Prostate gland (tissue), 2 donors: ENCODE measurements around the gene CKMT2. TPM values are rescaled to one million over a fixed set of nuclear protein-coding genes. Genes with fewer than 3 reads are reported as not detected.
"Not testable (repeated sequence)": the region's sequence is repeated elsewhere in the genome, so short reads cannot be mapped to it uniquely, and the experiment has no call there.

Experiments used
- DNase-seq: peaks from one replicate; pipeline ENCODE4 v3.0.0-alpha.2; 2019; ENCODE audit warnings: low spot score
- H3K27ac ChIP-seq, 2 donors: fragments of 200-600 bp; sonication (generic); 2 replicates each; pipeline ENCODE4 v1.5.1; 2017 to 2019
- H3K27me3 ChIP-seq: fragments of 200-600 bp; sonication (generic); replicated peaks from 2 replicates; pipeline ENCODE4 v1.5.1; 2019; ENCODE audit not compliant: insufficient read depth
- H3K36me3 ChIP-seq, 2 donors: fragments of 200-600 bp; sonication (generic); 1 replicate in 1 of 2; 2 replicates in 1 of 2; pipeline versions ENCODE4 v1.5.1 to v1.8.1; 2017 to 2019
- H3K4me1 ChIP-seq: fragments of 200-600 bp; sonication (generic); replicated peaks from 2 replicates; pipeline ENCODE4 v1.5.1; 2019
- H3K4me3 ChIP-seq, 2 donors: fragments of 200-600 bp; sonication (generic); 2 replicates each; pipeline ENCODE4 v1.5.1; 2017 to 2019
- H3K9me3 ChIP-seq: fragments of 200-600 bp; sonication (generic); 2 replicates; pipeline ENCODE4 v1.5.1; 2017
- POLR2A ChIP-seq: fragments of 450-650 bp; IDR thresholded peaks from one replicate; pipeline ENCODE4 v1.6.1; 2016; ENCODE audit warnings: antibody characterized with exemption, mild to moderate bottlenecking
- POLR2AphosphoS5 ChIP-seq: sonication (generic); formaldehyde crosslinking; IDR thresholded peaks from one replicate; pipeline ENCODE4 v1.6.1; 2017; ENCODE audit warnings: antibody characterized with exemption
- WGBS: methylation state at CpG from one replicate; pipeline ENCODE4 v1.1.5; 2018; 5-methylcytosine and 5-hydroxymethylcytosine counted together
- intact Hi-C: fragments of 100-400 bp; cut with DNase I; formaldehyde crosslinking; loops from one replicate; pipeline ENCODE4 v1.14.2; 2022
- total RNA-seq, 2 donors: library from RNA; depleted of rRNA; stranded (reverse); fragments of >200 nt; gene quantifications; one replicate each; pipeline ENCODE4 v1.1.0, GENCODE V29; 2016
- TF ChIP-seq, protein P1 (sequence below), 4 experiments: fragments of 200-600 bp in 2 of 4; fragments of 450-650 bp in 2 of 4; sonication (generic) in 2 of 4; IDR thresholded peaks; 1 replicate in 3 of 4; 2 replicates in 1 of 4; pipeline ENCODE4 v1.5.1; 2016 to 2019; ENCODE audit warnings: antibody characterized with exemption in 4 of 4, mild to moderate bottlenecking in 2 of 4, moderate library complexity in 2 of 4

Gene CKMT2
- total RNA-seq, 2 donors from 2014 or later: 9.8 to 25.4 TPM

- WGBS: 97% methylated on average over 21 of the region's 21 CpGs
- H3K9me3 ChIP-seq: no peaks in the 10 kb centered on the region
- no peak overlapping the region for H3K27ac ChIP-seq
- H3K4me1 ChIP-seq: no peaks in the 10 kb centered on the region
- H3K27me3 ChIP-seq: no peaks in the 10 kb centered on the region
- DNase-seq: no peak
- no peak overlapping the region for H3K4me3 ChIP-seq
- H3K36me3 ChIP-seq: no peaks in the 10 kb centered on the region
- TF ChIP-seq POLR2AphosphoS5 (no peak), POLR2A (no peak)
- TF ChIP-seq, protein P1, sequence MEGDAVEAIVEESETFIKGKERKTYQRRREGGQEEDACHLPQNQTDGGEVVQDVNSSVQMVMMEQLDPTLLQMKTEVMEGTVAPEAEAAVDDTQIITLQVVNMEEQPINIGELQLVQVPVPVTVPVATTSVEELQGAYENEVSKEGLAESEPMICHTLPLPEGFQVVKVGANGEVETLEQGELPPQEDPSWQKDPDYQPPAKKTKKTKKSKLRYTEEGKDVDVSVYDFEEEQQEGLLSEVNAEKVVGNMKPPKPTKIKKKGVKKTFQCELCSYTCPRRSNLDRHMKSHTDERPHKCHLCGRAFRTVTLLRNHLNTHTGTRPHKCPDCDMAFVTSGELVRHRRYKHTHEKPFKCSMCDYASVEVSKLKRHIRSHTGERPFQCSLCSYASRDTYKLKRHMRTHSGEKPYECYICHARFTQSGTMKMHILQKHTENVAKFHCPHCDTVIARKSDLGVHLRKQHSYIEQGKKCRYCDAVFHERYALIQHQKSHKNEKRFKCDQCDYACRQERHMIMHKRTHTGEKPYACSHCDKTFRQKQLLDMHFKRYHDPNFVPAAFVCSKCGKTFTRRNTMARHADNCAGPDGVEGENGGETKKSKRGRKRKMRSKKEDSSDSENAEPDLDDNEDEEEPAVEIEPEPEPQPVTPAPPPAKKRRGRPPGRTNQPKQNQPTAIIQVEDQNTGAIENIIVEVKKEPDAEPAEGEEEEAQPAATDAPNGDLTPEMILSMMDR (IDR thresholded peaks at IDR 0.05): no peak
- intact Hi-C loops: no loop called here
Measured at GRCh38 chr5:81254886-81255559, 21.9 kb downstream of the CKMT2 start.

- no peak overlapping the region for H3K4me3 ChIP-seq
- intact Hi-C loops: no loop called here
- H3K9me3 ChIP-seq: no peaks in the 10 kb centered on the region
- no peak overlapping the region for H3K27ac ChIP-seq
- TF ChIP-seq POLR2AphosphoS5 (no peak), POLR2A (no peak)
- TF ChIP-seq, protein P1 (IDR thresholded peaks at IDR 0.05): no peak
- 93% methylated on average over 1 of the region's 1 CpG for WGBS
- no peaks in the 10 kb centered on the region for H3K27me3 ChIP-seq
- no peaks in the 10 kb centered on the region for H3K36me3 ChIP-seq
- H3K4me1 ChIP-seq: no peaks in the 10 kb centered on the region
- no peak for DNase-seq
Measured at GRCh38 chr5:81256766-81257165, 23.6 kb downstream of the CKMT2 start.

GRCh38 chr5:81262796-81263195 is 29.7 kb downstream of the CKMT2 start:
- DNase-seq, H3K4me3 ChIP-seq, H3K36me3 ChIP-seq, H3K27me3 ChIP-seq, H3K4me1 ChIP-seq, intact Hi-C loops, H3K27ac ChIP-seq, H3K9me3 ChIP-seq: not testable (repeated sequence)
- 81% methylated on average over 1 of the region's 1 CpG for WGBS

DNA sequence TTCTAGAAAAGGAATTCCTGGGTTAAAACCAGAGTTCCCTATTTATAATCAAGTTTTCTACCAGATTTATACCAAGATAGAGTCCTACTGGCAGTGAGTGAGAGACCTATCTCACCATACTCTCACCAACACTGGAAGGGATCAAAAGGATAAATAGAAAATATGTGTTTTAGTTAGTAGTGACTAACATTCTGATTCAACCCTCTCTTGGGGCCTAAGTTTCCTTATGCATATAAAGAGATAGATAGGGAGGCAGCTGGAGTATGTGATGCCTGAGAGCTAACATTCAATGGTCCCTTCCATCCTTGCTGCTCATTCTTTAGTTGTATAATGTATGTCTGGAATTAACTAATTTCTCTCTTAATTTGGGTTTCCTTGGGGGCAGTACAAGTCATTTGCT is 32.0 kb downstream of the CKMT2 start:
- intact Hi-C loops: no loop called here
- TF ChIP-seq POLR2A: no peak
- no peak for TF ChIP-seq POLR2AphosphoS5
- TF ChIP-seq, protein P1 (IDR thresholded peaks at IDR 0.05): no peak

GRCh38 chr5:81268521-81269196 is 35.5 kb downstream of the CKMT2 start:
- intact Hi-C loops: no loop called here
- Histone ChIP-seq H3K36me3 (no peaks in the 10 kb centered on the region), H3K27ac (no peak overlapping the region), H3K4me1 (no peaks in the 10 kb centered on the region), H3K27me3 (no peaks in the 10 kb centered on the region), H3K4me3 (no peak overlapping the region), H3K9me3 (no peaks in the 10 kb centered on the region)
- peak; percentile 44 for TF ChIP-seq POLR2AphosphoS5
- TF ChIP-seq, protein P1 (IDR thresholded peaks at IDR 0.05): no peak
- TF ChIP-seq POLR2A: no peak
- DNase-seq: no peak
- 67% methylated on average over 3 of the region's 3 CpGs for WGBS

More for the DNA sequence above, 32.0 kb downstream of the CKMT2 start:
- no peaks in the 10 kb centered on the region for H3K27me3 ChIP-seq
- H3K4me1 ChIP-seq: no peaks in the 10 kb centered on the region
- no peaks in the 10 kb centered on the region for H3K36me3 ChIP-seq
- no peak for DNase-seq
- H3K27ac ChIP-seq: no peak overlapping the region
- H3K4me3 ChIP-seq: no peak overlapping the region
- H3K9me3 ChIP-seq: no peaks in the 10 kb centered on the region
